K562 (cell line): ENCODE data around the gene FAM78A. TPM values are rescaled to one million over a fixed set of nuclear protein-coding genes. Genes with fewer than 3 reads are reported as not detected.

Experiments
- BHLHE40 ChIP-seq: IDR thresholded peaks from 2 replicates; pipeline ENCODE4 v1.6.1; 2011; ENCODE audit warnings: low read length, improper control_type of control experiment
- CTCF ChIP-seq, 3 experiments: IDR thresholded peaks in 2 of 3; conservative IDR thresholded peaks in 1 of 3; 2 replicates each; pipeline ENCODE4 v1.5.1; 2011 to 2012; ENCODE audit warnings: low read length in 3 of 3, mild to moderate bottlenecking in 3 of 3, control low read depth in 2 of 3, improper control_type of control experiment in 1 of 3, inconsistent platforms in 1 of 3, low read depth in 1 of 3, mixed read lengths in 1 of 3, moderate library complexity in 1 of 3; ENCODE audit not compliant: insufficient read depth in 2 of 3
- E2F1 ChIP-seq: sonication (generic); formaldehyde crosslinking; IDR thresholded peaks from 2 replicates; pipeline ENCODE4 v1.8.1; 2023; ENCODE audit warnings: mild to moderate bottlenecking, missing genetic modification reagents, moderate library complexity
- ELK1 ChIP-seq: sonication (generic); formaldehyde crosslinking; IDR thresholded peaks from 2 replicates; pipeline ENCODE4 v1.8.1; 2022; ENCODE audit warnings: missing genetic modification reagents
- ERF ChIP-seq: fragments of 450-650 bp; formaldehyde crosslinking; IDR thresholded peaks from 2 replicates; pipeline ENCODE4 v1.4.0; 2020; ENCODE audit warnings: mild to moderate bottlenecking, mixed read lengths
- ZBTB5 ChIP-seq: fragments of 450-650 bp; IDR thresholded peaks from 2 replicates; pipeline ENCODE4 v1.6.1; 2017; ENCODE audit warnings: antibody characterized with exemption
- ZC3H11A ChIP-seq: IDR thresholded peaks from 2 replicates; pipeline ENCODE4 v1.6.1; 2012; ENCODE audit warnings: low read depth, low read length, improper control_type of control experiment
- polyA plus RNA-seq, 8 experiments: library from polyadenylated mRNA; depleted of rRNA in 4 of 8; stranded (reverse) in 5 of 8; unstranded in 3 of 8; fragments of >200 nt; fragmentation: Nextera tagmentation in 2 of 8; fragmentation: Illumina TruSeq in 1 of 8; extraction: Ambion mirVana in 2 of 8; extraction: Trizol in 1 of 8; gene quantifications; 2 replicates each; pipeline versions ENCODE4 v1.2.1 to v1.2.3, GENCODE V29; 2011 to 2014; ENCODE audit warnings: inconsistent platforms in 1 of 8, missing spikeins in 1 of 8
- total RNA-seq, 7 experiments: library from RNA; depleted of rRNA in 6 of 7; stranded (reverse); fragments of >200 nt in 6 of 7; fragmentation: Illumina TruSeq in 2 of 7; extraction: Trizol in 2 of 7; gene quantifications; 2 replicates each; pipeline versions ENCODE4 v1.2.1 to v1.2.3, GENCODE V29; 2011 to 2021; ENCODE audit warnings: low replicate concordance in 1 of 7
- TF ChIP-seq, protein P1 (sequence below): sonication (generic); formaldehyde crosslinking; IDR thresholded peaks from 2 replicates; pipeline ENCODE4 v1.8.1; 2023; ENCODE audit warnings: mild to moderate bottlenecking, missing genetic modification reagents

FAM78A gene
- total and polyA plus RNA-seq, 9 of the 15 experiments (the other 6 are each of a cell fraction or from before 2014, with no cell fraction given): 0.56 to 103 (median 55.2) TPM

DNA sequence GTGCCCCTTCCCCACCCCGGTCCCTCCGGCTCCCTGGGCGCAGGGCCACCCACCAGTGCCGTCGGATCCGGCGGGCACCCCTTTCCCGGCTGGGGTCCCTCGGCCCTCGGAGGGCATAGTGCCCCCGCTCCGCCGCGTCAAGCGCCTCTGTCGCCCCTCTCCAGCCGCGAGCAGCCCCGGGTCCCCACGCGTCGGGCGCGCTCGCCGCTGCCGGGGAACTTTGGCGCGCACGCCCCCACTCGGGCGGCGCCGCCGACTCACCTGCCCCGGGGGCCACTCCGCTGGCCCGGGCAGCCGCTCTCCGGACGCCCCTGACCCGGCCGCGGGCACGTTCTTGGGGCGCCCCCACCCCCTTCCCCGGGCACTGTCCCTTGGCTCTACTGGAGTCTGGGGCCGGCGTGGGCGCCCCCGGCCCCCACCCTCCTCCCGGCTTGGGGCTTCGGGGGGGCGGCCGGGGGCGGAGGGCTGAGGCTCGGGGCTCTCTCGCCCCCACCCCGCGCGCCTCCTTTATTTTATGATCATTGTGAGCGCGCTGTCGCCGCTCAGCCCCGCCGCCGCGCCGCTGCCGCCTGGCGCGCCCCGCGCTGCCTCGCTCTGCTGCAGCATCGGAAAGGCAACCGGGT is 1.1 kb upstream of the FAM78A start (continued):
- TF ChIP-seq CTCF (IDR thresholded peaks at IDR 0.05 in 2 of 3, conservative IDR thresholded peaks at IDR 0.05 in 1 of 3; ENCODE audit: insufficient read depth in 2 of 3, low read depth in 1 of 3, low read length in 3 of 3) (peak in 1 of 3 experiments; percentile 41; a peak in 2 of 6 replicates), ERF (CRISPR knock-in tag) (no peak), ZBTB5 (no peak), ZC3H11A (peak; percentile 14; the same call in 1 of the 2 replicates), E2F1 (CRISPR knock-in tag) (peak; percentile 95), BHLHE40 (peak; percentile 54), ELK1 (CRISPR knock-in tag) (no peak)
- TF ChIP-seq, protein P1, sequence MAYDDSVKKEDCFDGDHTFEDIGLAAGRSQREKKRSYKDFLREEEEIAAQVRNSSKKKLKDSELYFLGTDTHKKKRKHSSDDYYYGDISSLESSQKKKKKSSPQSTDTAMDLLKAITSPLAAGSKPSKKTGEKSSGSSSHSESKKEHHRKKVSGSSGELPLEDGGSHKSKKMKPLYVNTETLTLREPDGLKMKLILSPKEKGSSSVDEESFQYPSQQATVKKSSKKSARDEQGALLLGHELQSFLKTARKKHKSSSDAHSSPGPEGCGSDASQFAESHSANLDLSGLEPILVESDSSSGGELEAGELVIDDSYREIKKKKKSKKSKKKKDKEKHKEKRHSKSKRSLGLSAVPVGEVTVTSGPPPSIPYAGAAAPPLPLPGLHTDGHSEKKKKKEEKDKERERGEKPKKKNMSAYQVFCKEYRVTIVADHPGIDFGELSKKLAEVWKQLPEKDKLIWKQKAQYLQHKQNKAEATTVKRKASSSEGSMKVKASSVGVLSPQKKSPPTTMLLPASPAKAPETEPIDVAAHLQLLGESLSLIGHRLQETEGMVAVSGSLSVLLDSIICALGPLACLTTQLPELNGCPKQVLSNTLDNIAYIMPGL: peak; percentile 89; the same call in 1 of the 2 replicates
